Forelimb muscle (tissue), 1 donor: ENCODE measurements around the gene PARVB. TPM values are rescaled to one million over a fixed set of nuclear protein-coding genes. Genes with fewer than 3 reads are reported as not detected.

Experiments
- DNase-seq: peaks from one replicate; pipeline ENCODE4 v3.0.0-alpha.2; 2013; ENCODE audit warnings: low read depth
- polyA plus RNA-seq: library from polyadenylated mRNA; unstranded; fragments of 120-200 nt; gene quantifications from one replicate; pipeline ENCODE4 v1.2.1, GENCODE V29; 2013; ENCODE audit not compliant: insufficient read length

Gene PARVB
- polyA plus RNA-seq, 1 donor: 45.9 TPM

- DNase-seq: no peak
These were observed 157.9 kb downstream of the PARVB start for GRCh38 chr22:44181912-44182587.

GRCh38 chr22:44182588-44183286 lies 158.6 kb downstream of the PARVB start:
- DNase-seq: no peak

GRCh38 chr22:44183287-44183588 lies 159.1 kb downstream of the PARVB start:
- no peak for DNase-seq

GRCh38 chr22:44184006-44184405 lies 159.9 kb downstream of the PARVB start:
- DNase-seq: no peak

- DNase-seq: no peak
These were observed 161.4 kb downstream of the PARVB start for GRCh38 chr22:44185237-44186120.

GRCh38 chr22:44186121-44186510 lies 162.0 kb downstream of the PARVB start:
- no peak for DNase-seq

GRCh38 chr22:44186737-44187136 lies 162.6 kb downstream of the PARVB start:
- DNase-seq: no peak

- no peak for DNase-seq
These were observed 163.6 kb downstream of the PARVB start for GRCh38 chr22:44187652-44188230.

- DNase-seq: no peak
These were observed 164.2 kb downstream of the PARVB start for GRCh38 chr22:44188316-44188715.

GRCh38 chr22:44188986-44189630 lies 165.0 kb downstream of the PARVB start:
- DNase-seq: no peak

- DNase-seq: no peak
These were observed 166.4 kb downstream of the PARVB start for GRCh38 chr22:44190381-44190976.

- DNase-seq: no peak
These were observed 166.9 kb downstream of the PARVB start for GRCh38 chr22:44191036-44191454.

GRCh38 chr22:44192098-44192815 lies 168.2 kb downstream of the PARVB start:
- no peak for DNase-seq

GRCh38 chr22:44192816-44193534 lies 168.9 kb downstream of the PARVB start:
- no peak for DNase-seq

- DNase-seq: no peak
These were observed 169.4 kb downstream of the PARVB start for GRCh38 chr22:44193535-44193891.

GRCh38 chr22:44194569-44194968 lies 170.5 kb downstream of the PARVB start:
- DNase-seq: no peak

- no peak for DNase-seq
These were observed 171.2 kb downstream of the PARVB start for GRCh38 chr22:44195189-44195871.

GRCh38 chr22:44196241-44196640 lies 172.1 kb downstream of the PARVB start:
- DNase-seq: no peak

GRCh38 chr22:44196731-44197131 lies 172.6 kb downstream of the PARVB start:
- DNase-seq: no peak
